Endothelial cell of umbilical vein (primary cell): ENCODE results near the gene SPAAR. TPM values are rescaled to one million over a fixed set of nuclear protein-coding genes. Genes with fewer than 3 reads are reported as not detected.

Source experiments
- BruUV-seq: library from RNA; stranded (reverse); fragments of 400-500 nt; replicated peaks from 2 replicates; lab custom pipeline; 2021; lab: Mats Ljungman, UMichigan
- CTCF ChIA-PET: fragments of 300-600, 350-600 bp; sonication (Branson Sonifier 250); formaldehyde crosslinking; loops from one replicate; lab custom pipeline; 2021; ENCODE audit warnings: antibody characterized with exemption, inconsistent platforms; lab: Charles Lee
- POLR2A ChIA-PET: fragments of 300-600, 350-600 bp; sonication (Branson Sonifier 250); formaldehyde crosslinking; loops from one replicate; lab custom pipeline; 2021; ENCODE audit warnings: antibody characterized with exemption, inconsistent platforms; lab: Charles Lee
- DNase-seq: peaks from one replicate; pipeline ENCODE4 v3.0.0-alpha.2; 2011; ENCODE audit warnings: low read depth, low spot score
- FAIRE-seq: peaks from 2 replicates; lab custom pipeline; 2011; peaks lifted over from hg19 to GRCh38; lab: Jason Lieb, UNC
- H2AFZ ChIP-seq: 2 replicates; pipeline ENCODE4 v1.6.0; 2012; ENCODE audit warnings: low read depth, low read length, control low read depth, inconsistent platforms
- H3K27ac ChIP-seq: 2 replicates; pipeline ENCODE4 v1.5.1; 2011; ENCODE audit warnings: low read depth, mild to moderate bottlenecking, control low read depth, low read length, moderate library complexity; ENCODE audit not compliant: insufficient read depth
- H3K27me3 ChIP-seq, 2 experiments: 2 replicates each; pipeline versions ENCODE4 v1.6.0 to v1.6.1; 2011; ENCODE audit warnings: low read length in 2 of 2, mixed read lengths in 1 of 2; ENCODE audit not compliant: control insufficient read depth in 2 of 2, insufficient read depth in 2 of 2
- H3K36me3 ChIP-seq, 2 experiments: 2 replicates in 1 of 2; 3 replicates in 1 of 2; pipeline ENCODE4 v1.5.1; 2011; ENCODE audit warnings: low read length in 2 of 2, mild to moderate bottlenecking in 1 of 2, moderate library complexity in 1 of 2; ENCODE audit not compliant: control insufficient read depth in 2 of 2, insufficient read depth in 2 of 2; ENCODE audit errors: extremely low read depth in 1 of 2
- H3K4me1 ChIP-seq: 3 replicates; pipeline ENCODE4 v1.5.1; 2011; ENCODE audit warnings: mild to moderate bottlenecking, low read length; ENCODE audit not compliant: control insufficient read depth, insufficient read depth; ENCODE audit errors: extremely low read depth
- H3K4me2 ChIP-seq: 2 replicates; pipeline ENCODE4 v1.6.1; 2011; ENCODE audit warnings: low read length, control low read depth, mixed read lengths; ENCODE audit not compliant: insufficient read depth
- H3K4me3 ChIP-seq, 3 experiments: fragments of 200-600 bp in 1 of 3; sonication (generic), shearing (Covaris generic) in 1 of 3; replicated peaks in 1 of 3; 2 replicates each; pipeline ENCODE4 v1.5.1; 2011 to 2016; ENCODE audit warnings: control low read depth in 3 of 3, low read length in 3 of 3, mild to moderate bottlenecking in 2 of 3, inconsistent platforms in 1 of 3, low read depth in 1 of 3, moderate library complexity in 1 of 3; ENCODE audit not compliant: insufficient read depth in 1 of 3
- H3K79me2 ChIP-seq: 2 replicates; pipeline ENCODE4 v1.6.0; 2012; ENCODE audit warnings: low read length, inconsistent platforms; ENCODE audit not compliant: control insufficient read depth, insufficient read depth
- H3K9ac ChIP-seq: replicated peaks from 2 replicates; pipeline ENCODE3; 2011; ENCODE audit warnings: low read length, control low read depth; ENCODE audit not compliant: insufficient read depth; ENCODE audit errors: extremely low read depth
- H3K9me1 ChIP-seq: replicated peaks from 3 replicates; pipeline ENCODE4 v1.6.0; 2011; ENCODE audit warnings: mild to moderate bottlenecking, low read length; ENCODE audit not compliant: control insufficient read depth, insufficient read depth; ENCODE audit errors: extremely low read depth
- H3K9me3 ChIP-seq: replicated peaks from 2 replicates; pipeline ENCODE4 v1.5.1; 2012; ENCODE audit warnings: low read length, inconsistent platforms; ENCODE audit not compliant: control insufficient read depth, insufficient read depth
- H4K20me1 ChIP-seq: replicated peaks from 2 replicates; pipeline ENCODE3; 2011; ENCODE audit warnings: mild to moderate bottlenecking, low read length; ENCODE audit not compliant: control insufficient read depth, insufficient read depth; ENCODE audit errors: extremely low read depth
- CTCF ChIP-seq, 2 donors: IDR thresholded peaks; 1 replicate in 1 of 2; 2 replicates in 1 of 2; pipeline ENCODE4 v1.5.1; 2011; ENCODE audit warnings: low read length in 2 of 2, mild to moderate bottlenecking in 2 of 2, moderate library complexity in 2 of 2, control low read depth in 1 of 2, inconsistent platforms in 1 of 2, low read depth in 1 of 2; ENCODE audit not compliant: insufficient read depth in 1 of 2; ENCODE audit errors: extremely low read depth in 1 of 2
- FOS ChIP-seq: IDR thresholded peaks from 2 replicates; pipeline ENCODE4 v1.6.1; 2011; ENCODE audit warnings: mild to moderate bottlenecking, low read length, moderate library complexity, borderline replicate concordance; ENCODE audit not compliant: insufficient read depth
- JUN ChIP-seq: IDR thresholded peaks from 2 replicates; pipeline ENCODE4 v1.6.1; 2011; ENCODE audit warnings: borderline replicate concordance, low read depth; ENCODE audit not compliant: insufficient read length, insufficient read depth
- MAX ChIP-seq: IDR thresholded peaks from 2 replicates; pipeline ENCODE4 v1.6.1; 2011; ENCODE audit not compliant: insufficient read depth, insufficient read length
- MYC ChIP-seq: IDR thresholded peaks from one replicate; pipeline ENCODE4 v1.6.1; 2011; ENCODE audit warnings: mild to moderate bottlenecking, low read depth, low read length
- POLR2AphosphoS5 ChIP-seq: IDR thresholded peaks from 2 replicates; pipeline ENCODE4 v1.6.1; 2012; ENCODE audit warnings: low read depth, mild to moderate bottlenecking, control low read depth, low read length, moderate library complexity; ENCODE audit not compliant: insufficient read depth
- dilution Hi-C: fragments of 300-500 bp; cut with MboI; formaldehyde crosslinking; loops from one replicate; pipeline ENCODE4 v1.15.0; 2019; ENCODE audit warnings: low sequenced_read_pairs; ENCODE audit not compliant: extremely low pct_ligation_motif_present
- intact Hi-C: fragments of 100-400 bp; cut with micrococcal nuclease; formaldehyde crosslinking; loops from one replicate; pipeline ENCODE4 v1.10.0; 2022
- polyA plus RNA-seq, 4 experiments: library from polyadenylated mRNA; depleted of rRNA in 3 of 4; stranded (reverse) in 3 of 4; unstranded in 1 of 4; fragments of >200 nt; gene quantifications; 2 replicates each; pipeline versions ENCODE4 v1.2.1 to v1.2.3, GENCODE V29; 2011 to 2012; ENCODE audit warnings: missing spikeins in 1 of 4
- total RNA-seq: library from RNA; stranded (reverse); gene quantifications from 2 replicates; pipeline ENCODE4 v1.2.3, GENCODE V29; 2021

The SPAAR gene
- total and polyA plus RNA-seq, 2 donors (not counting 3 experiments of a cell fraction or from before 2014, with no cell fraction given): 20.8 to 24.8 TPM

- Histone ChIP-seq H3K9me1 (no peaks in the 10 kb centered on the region), H3K9ac (no peak overlapping the region), H3K79me2 (no peaks in the 10 kb centered on the region), H3K27me3 (peaks cover 0 to 2% of the 10 kb centered on the region in 2 experiments), H3K4me1 (no peaks in the 10 kb centered on the region), H2AFZ (no peak overlapping the region), H3K9me3 (no peaks in the 10 kb centered on the region), H3K4me2 (no peak overlapping the region), H3K36me3 (no peaks in the 10 kb centered on the region), H3K4me3 (no peak overlapping the region), H4K20me1 (no peaks in the 10 kb centered on the region), H3K27ac (no peak overlapping the region)
- TF ChIP-seq POLR2AphosphoS5 (no peak), JUN (no peak), MAX (no peak), MYC (no peak), CTCF (IDR thresholded peaks at IDR 0.05; ENCODE audit: extremely low read depth in 1 of 2, insufficient read depth in 1 of 2, low read depth in 1 of 2, low read length in 2 of 2) (no peak), FOS (no peak)
- CTCF ChIA-PET: interaction anchor here (1.0 to 3.0 kb wide), 6 partner anchors 12 to 112 kb away, joined by 3 to 13 read pairs (median 7); no protein-coding TSS in a partner anchor
- FAIRE-seq (no peak), DNase-seq (no peak)
- BruUV-seq: no TSS peak
- dilution Hi-C loops (no loop called here), intact Hi-C loops (no loop called here)
- POLR2A ChIA-PET: no interaction called here
Measured at GRCh38 chr9:35899021-35899420, 10.3 kb upstream of the SPAAR start.
